Cardiac fibroblast (primary cell): ENCODE measurements around the gene DOCK4.
A peak's percentile ranks its signal among the peaks of the same experiment; 100 is the strongest.

Source experiments
- DNase-seq, 2 donors: peaks; one replicate each; pipeline versions ENCODE4 v3.0.0 to v3.0.0-alpha.2; 2010; ENCODE audit warnings: low read depth in 2 of 2
- H3K4me3 ChIP-seq, 2 donors: replicated peaks in 1 of 2; 1 replicate in 1 of 2; 2 replicates in 1 of 2; pipeline ENCODE4 v1.5.1; 2011; ENCODE audit warnings: low read depth in 2 of 2, low read length in 2 of 2, mild to moderate bottlenecking in 2 of 2, moderate library complexity in 1 of 2
- TF ChIP-seq, protein P1 (sequence below): IDR thresholded peaks from one replicate; pipeline ENCODE4 v1.5.1; 2011; ENCODE audit warnings: low read depth, mild to moderate bottlenecking, low read length, inconsistent platforms

The DOCK4 gene

DNA sequence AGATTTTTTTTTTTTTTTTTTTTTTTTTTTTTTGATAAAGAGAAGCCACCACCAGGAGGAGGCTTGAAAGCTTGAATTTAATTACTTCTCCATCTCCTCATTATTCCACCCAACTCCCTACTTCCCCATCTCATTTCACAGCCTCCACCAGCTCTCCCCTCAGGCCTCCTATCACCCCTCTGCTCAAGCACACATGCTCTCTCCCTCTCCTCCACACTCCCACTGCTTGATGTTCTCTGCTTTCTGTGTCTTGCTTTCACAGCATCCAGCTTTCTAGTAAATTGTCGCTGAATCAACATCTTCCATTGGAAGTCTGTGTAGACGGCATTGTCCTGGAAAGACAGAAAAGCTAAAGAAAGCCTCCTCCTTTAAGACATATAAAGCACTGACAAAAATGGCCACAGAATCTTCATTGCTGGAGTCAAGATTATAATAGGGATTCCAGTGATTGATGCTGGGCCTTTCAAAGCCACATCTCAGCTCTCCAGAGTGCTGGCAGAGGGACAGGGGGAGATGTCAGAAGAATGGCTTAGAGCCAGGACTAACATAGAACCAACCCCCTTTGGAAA is 58.3 kb downstream of the DOCK4 start:
- TF ChIP-seq, protein P1, sequence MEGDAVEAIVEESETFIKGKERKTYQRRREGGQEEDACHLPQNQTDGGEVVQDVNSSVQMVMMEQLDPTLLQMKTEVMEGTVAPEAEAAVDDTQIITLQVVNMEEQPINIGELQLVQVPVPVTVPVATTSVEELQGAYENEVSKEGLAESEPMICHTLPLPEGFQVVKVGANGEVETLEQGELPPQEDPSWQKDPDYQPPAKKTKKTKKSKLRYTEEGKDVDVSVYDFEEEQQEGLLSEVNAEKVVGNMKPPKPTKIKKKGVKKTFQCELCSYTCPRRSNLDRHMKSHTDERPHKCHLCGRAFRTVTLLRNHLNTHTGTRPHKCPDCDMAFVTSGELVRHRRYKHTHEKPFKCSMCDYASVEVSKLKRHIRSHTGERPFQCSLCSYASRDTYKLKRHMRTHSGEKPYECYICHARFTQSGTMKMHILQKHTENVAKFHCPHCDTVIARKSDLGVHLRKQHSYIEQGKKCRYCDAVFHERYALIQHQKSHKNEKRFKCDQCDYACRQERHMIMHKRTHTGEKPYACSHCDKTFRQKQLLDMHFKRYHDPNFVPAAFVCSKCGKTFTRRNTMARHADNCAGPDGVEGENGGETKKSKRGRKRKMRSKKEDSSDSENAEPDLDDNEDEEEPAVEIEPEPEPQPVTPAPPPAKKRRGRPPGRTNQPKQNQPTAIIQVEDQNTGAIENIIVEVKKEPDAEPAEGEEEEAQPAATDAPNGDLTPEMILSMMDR = no peak
- no peak overlapping the region for H3K4me3 ChIP-seq
- DNase-seq = no peak

DNA sequence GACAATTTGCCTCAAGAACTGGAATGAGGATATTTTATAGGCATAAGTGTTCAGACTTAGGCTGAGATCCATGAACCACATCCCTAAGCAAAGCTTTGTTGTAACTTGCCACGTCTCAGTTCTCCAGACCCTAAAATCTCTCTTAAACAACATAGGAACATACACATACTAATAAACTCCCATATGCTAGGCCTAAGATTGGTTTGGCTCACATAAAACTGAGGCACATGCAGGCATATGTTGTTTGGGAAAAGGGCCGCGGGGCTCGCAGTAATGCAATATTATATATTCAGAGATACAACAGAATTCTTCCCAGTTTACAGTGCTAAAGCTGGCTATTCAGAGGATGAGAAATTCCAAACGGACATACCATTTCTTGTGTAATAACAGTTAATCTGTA is 61.0 kb downstream of the DOCK4 start:
- TF ChIP-seq, protein P1 = no peak

DNA sequence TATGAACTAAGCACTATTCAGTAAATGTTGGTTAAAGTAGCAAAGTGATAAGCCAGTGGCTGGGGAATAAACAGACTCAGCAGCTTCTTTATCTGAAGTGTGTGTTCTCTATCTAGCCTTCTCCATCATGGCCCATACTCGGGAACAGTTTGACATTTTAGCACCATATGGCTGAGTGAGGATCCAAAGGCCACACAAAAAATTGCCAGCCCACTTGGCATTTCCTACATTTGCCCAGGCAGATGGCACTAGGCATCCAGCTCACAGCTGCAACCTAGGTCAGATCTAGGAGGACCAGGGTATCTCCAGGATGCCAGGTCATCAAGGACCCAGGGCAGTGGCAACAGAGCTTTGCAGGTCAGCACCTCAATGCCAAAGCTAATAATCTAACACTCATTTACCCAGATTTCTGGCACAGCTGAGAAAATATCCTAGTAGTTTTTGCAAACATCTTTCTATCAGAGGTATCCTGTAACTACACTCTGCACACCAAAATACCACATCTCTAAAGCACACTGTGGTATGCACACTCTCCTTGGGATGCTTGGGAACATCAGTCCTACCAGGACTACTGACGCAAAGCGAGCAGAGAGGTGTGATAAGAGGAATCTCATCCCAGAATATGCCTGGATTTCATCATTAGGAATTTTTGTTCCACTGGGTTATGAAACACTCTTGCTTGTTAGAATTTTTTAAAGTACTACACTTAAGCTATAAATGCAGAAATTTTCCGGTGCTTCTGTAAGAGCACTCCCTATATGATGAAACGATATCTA is 61.7 kb downstream of the DOCK4 start:
- no peak overlapping the region for H3K4me3 ChIP-seq
- DNase-seq = peak in 1 of 2 donors; percentile 56
- TF ChIP-seq, protein P1 = no peak

More for the DNA sequence above, 61.0 kb downstream of the DOCK4 start:
- DNase-seq = no peak
- H3K4me3 ChIP-seq = no peak overlapping the region

DNA sequence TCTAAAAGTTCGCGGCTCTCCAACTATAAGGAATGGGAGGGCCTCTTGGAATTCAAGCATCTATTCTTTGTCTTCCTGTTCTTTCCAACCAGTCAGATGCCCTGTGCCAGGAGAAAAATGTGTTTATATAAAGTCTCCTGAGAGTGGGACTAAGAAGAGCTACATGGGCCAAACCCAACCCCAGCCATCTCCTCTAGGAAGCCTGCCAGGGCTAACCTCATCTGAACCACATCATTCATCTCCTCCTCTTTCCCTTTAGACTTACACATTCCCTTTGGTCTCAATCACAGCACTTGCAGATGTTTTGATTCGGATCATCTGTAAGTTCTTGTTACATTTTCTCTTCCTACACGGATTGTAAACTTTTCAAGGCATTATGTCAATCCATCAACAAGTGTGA is 62.6 kb downstream of the DOCK4 start:
- no peak overlapping the region for H3K4me3 ChIP-seq
- peak; percentile 71 to 88 for DNase-seq
- TF ChIP-seq, protein P1 = no peak

DNA sequence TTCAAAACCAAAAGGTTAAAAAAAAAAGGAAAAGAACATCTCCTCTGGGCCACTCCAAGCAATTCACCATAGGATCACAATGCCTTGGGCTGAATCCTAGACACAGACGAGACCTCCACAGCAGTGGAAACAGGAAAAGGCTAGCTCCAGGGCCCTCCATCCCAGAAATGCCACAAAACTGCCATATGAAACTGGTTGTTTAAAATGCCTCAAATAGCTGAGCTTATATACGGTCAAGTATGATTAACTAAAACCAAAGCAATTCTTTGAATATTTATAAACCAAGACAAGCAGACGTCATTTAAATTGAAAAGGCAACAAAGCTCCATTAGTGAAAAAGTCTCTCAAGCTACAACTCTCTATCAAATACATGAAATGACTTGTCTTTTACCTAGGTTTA is 63.1 kb downstream of the DOCK4 start:
- DNase-seq = no peak
- H3K4me3 ChIP-seq = no peak overlapping the region
- TF ChIP-seq, protein P1 = no peak

DNA sequence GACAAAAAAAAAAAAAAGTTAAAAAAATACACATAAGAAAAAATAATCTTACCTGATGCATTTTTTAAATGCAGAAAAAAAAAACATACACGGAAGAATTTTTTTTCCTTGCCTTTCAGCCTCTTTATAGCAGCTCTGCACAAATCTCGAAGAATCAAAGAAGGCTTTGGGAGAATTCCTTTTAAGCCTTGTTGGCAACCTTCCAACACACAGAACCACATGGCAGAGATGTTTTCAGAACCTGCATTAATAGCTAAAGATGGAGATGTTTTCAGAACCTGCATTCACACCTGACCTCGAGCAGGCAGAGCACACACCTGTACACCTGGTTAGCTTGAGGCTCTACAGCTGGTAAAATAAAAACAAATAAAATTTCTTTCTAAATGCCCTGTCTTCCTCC is 65.6 kb downstream of the DOCK4 start:
- DNase-seq = no peak
- TF ChIP-seq, protein P1 = no peak
- H3K4me3 ChIP-seq = no peak overlapping the region

DNA sequence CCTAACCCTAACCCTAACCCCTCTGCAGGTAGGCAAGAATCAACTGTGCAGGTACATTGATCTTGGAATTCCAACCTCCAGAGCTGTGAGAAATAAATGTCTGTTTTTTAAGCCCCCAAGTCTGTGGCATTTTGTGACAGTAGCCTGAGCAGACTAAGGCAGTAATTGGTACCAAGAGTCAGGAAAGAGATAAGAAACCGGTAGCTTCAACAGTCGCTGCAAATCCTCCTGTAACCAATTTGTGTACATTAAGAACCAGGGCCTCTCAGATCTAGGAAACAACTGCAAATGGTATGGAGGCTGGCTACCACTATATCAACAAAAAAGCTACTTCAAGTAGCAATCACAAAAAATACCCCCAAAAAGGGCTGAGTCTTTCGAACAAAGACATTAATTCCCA is 67.3 kb downstream of the DOCK4 start:
- no peak overlapping the region for H3K4me3 ChIP-seq
- no peak for DNase-seq
- TF ChIP-seq, protein P1 = no peak
